DND-41 (cell line): ENCODE data around the gene OR2B3.

Experiments used
- ATAC-seq: fragments of 200-7000 bp; cut with Tn5 transposase; 3 replicates; pipeline ENCODE4 v1.9.1; 2021; ENCODE audit warnings: low read depth; ENCODE audit not compliant: insufficient read depth
- DNase-seq: peaks from one replicate; pipeline ENCODE4 v3.0.0-alpha.2; 2020
- H2AFZ ChIP-seq: 2 replicates; pipeline ENCODE4 v1.6.0; 2012; ENCODE audit warnings: low read depth, low read length
- H3K27ac ChIP-seq: 2 replicates; pipeline ENCODE4 v1.5.1; 2012; ENCODE audit warnings: low read length, inconsistent platforms
- H3K27me3 ChIP-seq: fragments of 200-600 bp; sonication (generic); 2 replicates; pipeline ENCODE4 v1.6.0; 2012; ENCODE audit warnings: low read length, mild to moderate bottlenecking, inconsistent platforms; ENCODE audit not compliant: insufficient read depth, poor library complexity
- H3K36me3 ChIP-seq: 2 replicates; pipeline ENCODE4 v1.5.1; 2012; ENCODE audit warnings: low read length, inconsistent platforms; ENCODE audit not compliant: insufficient read depth
- H3K4me1 ChIP-seq: 2 replicates; pipeline ENCODE4 v1.5.1; 2012; ENCODE audit warnings: mild to moderate bottlenecking, low read length; ENCODE audit not compliant: insufficient read depth
- H3K4me2 ChIP-seq: 2 replicates; pipeline ENCODE4 v1.6.0; 2012; ENCODE audit warnings: mild to moderate bottlenecking, moderate library complexity, low read length, inconsistent platforms; ENCODE audit not compliant: insufficient read depth
- H3K4me3 ChIP-seq, 2 experiments: fragments of 200-600 bp in 1 of 2; shearing (Covaris generic) in 1 of 2; 2 replicates each; pipeline ENCODE4 v1.5.1; 2012 to 2016; ENCODE audit warnings: inconsistent platforms in 2 of 2, low read length in 2 of 2, mild to moderate bottlenecking in 2 of 2, low read depth in 1 of 2, moderate library complexity in 1 of 2
- H3K79me2 ChIP-seq: 2 replicates; pipeline ENCODE4 v1.6.0; 2012; ENCODE audit warnings: low read length, inconsistent platforms; ENCODE audit not compliant: insufficient read depth
- H3K9ac ChIP-seq: 2 replicates; pipeline ENCODE4 v1.6.0; 2012; ENCODE audit warnings: low read depth, mild to moderate bottlenecking, inconsistent platforms, low read length, moderate library complexity
- H3K9me3 ChIP-seq: 2 replicates; pipeline ENCODE4 v1.5.1; 2012; ENCODE audit warnings: low read length, moderate library complexity, mild to moderate bottlenecking, inconsistent platforms; ENCODE audit not compliant: insufficient read depth, severe bottlenecking
- H4K20me1 ChIP-seq: 2 replicates; pipeline ENCODE4 v1.6.0; 2012; ENCODE audit warnings: low read length; ENCODE audit not compliant: insufficient read depth
- CTCF ChIP-seq: IDR thresholded peaks from 2 replicates; pipeline ENCODE4 v1.5.1; 2012; ENCODE audit warnings: borderline replicate concordance, low read length, moderate library complexity, mild to moderate bottlenecking; ENCODE audit not compliant: poor library complexity, severe bottlenecking; ENCODE audit errors: extremely low read depth
- EZH2 ChIP-seq: IDR thresholded peaks from 3 replicates; pipeline ENCODE4 v1.6.1; 2012; ENCODE audit warnings: borderline replicate concordance, low read depth, mild to moderate bottlenecking, moderate library complexity, low read length, inconsistent platforms; ENCODE audit not compliant: severe bottlenecking

Gene OR2B3

GRCh38 chr6:29071831-29072723 lies 15.0 kb downstream of the OR2B3 start:
- DNase-seq (no peak), ATAC-seq (no peak)
- TF ChIP-seq CTCF (peak; percentile 49), EZH2 (no peak)
- Histone ChIP-seq H3K4me3 (no peak overlapping the region), H3K9me3 (no peaks in the 10 kb centered on the region), H4K20me1 (no peaks in the 10 kb centered on the region), H3K36me3 (no peaks in the 10 kb centered on the region), H3K9ac (no peak overlapping the region), H3K79me2 (no peaks in the 10 kb centered on the region), H2AFZ (no peak overlapping the region), H3K27me3 (peaks cover 11% of the 10 kb centered on the region), H3K27ac (no peak overlapping the region), H3K4me1 (no peaks in the 10 kb centered on the region), H3K4me2 (no peak overlapping the region)

- no peak overlapping the region for H3K4me2 ChIP-seq
- no peak overlapping the region for H3K4me3 ChIP-seq
- H2AFZ ChIP-seq: no peak overlapping the region
- no peaks in the 10 kb centered on the region for H3K79me2 ChIP-seq
- H3K4me1 ChIP-seq: no peaks in the 10 kb centered on the region
- no peaks in the 10 kb centered on the region for H4K20me1 ChIP-seq
- no peaks in the 10 kb centered on the region for H3K9me3 ChIP-seq
- ATAC-seq (no peak), DNase-seq (no peak)
- no peaks in the 10 kb centered on the region for H3K36me3 ChIP-seq
- H3K27ac ChIP-seq: no peak overlapping the region
- TF ChIP-seq CTCF: no peak
- TF ChIP-seq EZH2: no peak
- H3K9ac ChIP-seq: no peak overlapping the region
- H3K27me3 ChIP-seq: no peaks in the 10 kb centered on the region
Observed at GRCh38 chr6:29051680-29052079, 35.4 kb downstream of the OR2B3 start.

- H3K9ac ChIP-seq: no peak within 1 kb of the TSS
- no peak within 1 kb of the TSS for H3K27ac ChIP-seq
- H3K9me3 ChIP-seq: no peaks in the 10 kb centered on the region
- DNase-seq (no peak), ATAC-seq (no peak)
- H3K4me3 ChIP-seq: no peak within 1 kb of the TSS
- no peaks in the 10 kb centered on the region for H3K36me3 ChIP-seq
- H3K4me2 ChIP-seq: no peak within 1 kb of the TSS
- H3K79me2 ChIP-seq: no peaks in the 10 kb centered on the region
- H4K20me1 ChIP-seq: no peaks in the 10 kb centered on the region
- TF ChIP-seq EZH2 (no peak), CTCF (no peak)
- H2AFZ ChIP-seq: no peak within 1 kb of the TSS
- H3K27me3 ChIP-seq: peaks cover 4% of the 10 kb centered on the region
- H3K4me1 ChIP-seq: no peaks in the 10 kb centered on the region
Observed at GRCh38 chr6:29045075-29045474, 42.0 kb downstream of the OR2B3 start, which contains the start of gene OR2W1. OR2W1 (minus strand) TSS chr6:29045175; CDS start chr6:29045175, 0 bp downstream.
